Nephron (organoid): ENCODE data around the gene UTP4.

Experiments used
- H3K27ac Mint-ChIP-seq, 3 experiments: 2 replicates each; pipeline ENCODE4 v1.8.0; 2020; ENCODE audit warnings: mixed read lengths in 3 of 3, mild to moderate bottlenecking in 2 of 3, moderate library complexity in 1 of 3
- H3K27me3 Mint-ChIP-seq: 2 replicates; pipeline ENCODE4 v1.8.0; 2021; ENCODE audit warnings: low read depth, mild to moderate bottlenecking, moderate library complexity, mixed read lengths
- H3K36me3 Mint-ChIP-seq: 2 replicates; pipeline ENCODE4 v1.8.0; 2020; ENCODE audit warnings: low read depth, mixed read lengths
- H3K4me1 Mint-ChIP-seq: 2 replicates; pipeline ENCODE4 v1.8.0; 2020; ENCODE audit warnings: mixed read lengths
- H3K4me3 Mint-ChIP-seq, 3 experiments: 2 replicates each; pipeline ENCODE4 v1.8.0; 2020; ENCODE audit warnings: mild to moderate bottlenecking in 3 of 3, mixed read lengths in 3 of 3, moderate library complexity in 2 of 3
- H3K9me3 Mint-ChIP-seq: 2 replicates; pipeline ENCODE4 v1.8.0; 2020; ENCODE audit warnings: mixed read lengths
- CTCF ChIP-seq, 3 experiments: fragments of 200-600 bp; sonication (generic); IDR thresholded peaks; one replicate each; pipeline ENCODE4 v1.5.0; 2021; ENCODE audit warnings: antibody characterized with exemption in 3 of 3; ENCODE audit not compliant: unreplicated experiment in 3 of 3

The UTP4 gene

DNA sequence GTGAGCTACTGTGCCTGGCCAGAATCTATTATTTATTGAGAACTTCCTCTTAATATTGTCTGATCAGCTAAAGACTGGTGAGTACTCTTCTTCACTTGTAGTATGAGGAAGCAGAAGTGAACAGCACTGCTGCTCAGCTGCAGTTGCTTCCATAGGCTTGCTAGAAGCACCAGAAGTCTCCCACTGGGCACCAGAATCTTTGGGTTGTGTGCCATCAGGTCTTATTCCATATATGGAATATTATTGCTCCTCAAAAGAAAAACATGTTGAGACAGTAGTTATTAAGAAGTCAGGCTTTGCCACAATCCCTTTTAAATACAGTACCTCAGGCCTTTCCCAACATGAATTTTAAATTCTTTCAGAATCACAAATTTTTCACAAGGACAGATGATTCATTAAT is 71.7 kb downstream of the UTP4 start:
- H3K4me3 Mint-ChIP-seq: no peak overlapping the region
- peaks cover 34% of the 10 kb centered on the region for H3K4me1 Mint-ChIP-seq
- peak overlapping the region; percentile 42 to 57 (median 51) for H3K27ac Mint-ChIP-seq
- H3K9me3 Mint-ChIP-seq: no peaks in the 10 kb centered on the region
- TF ChIP-seq CTCF (IDR thresholded peaks at IDR 0.05; ENCODE audit: unreplicated experiment in 3 of 3): no peak
- H3K27me3 Mint-ChIP-seq: no peaks in the 10 kb centered on the region
- peaks cover 4% of the 10 kb centered on the region for H3K36me3 Mint-ChIP-seq

GRCh38 chr16:69209735-69210134 is 77.3 kb downstream of the UTP4 start:
- Mint-ChIP-seq H3K9me3 (no peaks in the 10 kb centered on the region), H3K4me3 (no peak overlapping the region)

GRCh38 chr16:69217433-69217832 is 85.0 kb downstream of the UTP4 start:
- no peak overlapping the region for H3K4me3 Mint-ChIP-seq
- TF ChIP-seq CTCF (IDR thresholded peaks at IDR 0.05; ENCODE audit: unreplicated experiment in 3 of 3): no peak
- no peaks in the 10 kb centered on the region for H3K36me3 Mint-ChIP-seq
- no peaks in the 10 kb centered on the region for H3K27me3 Mint-ChIP-seq
- peak overlapping the region in 2 of 3 experiments; percentile 37 to 42 for H3K27ac Mint-ChIP-seq
- peaks cover 8% of the 10 kb centered on the region for H3K4me1 Mint-ChIP-seq
- H3K9me3 Mint-ChIP-seq: no peaks in the 10 kb centered on the region

More at GRCh38 chr16:69209735-69210134, 77.3 kb downstream of the UTP4 start:
- Mint-ChIP-seq H3K27me3 (no peaks in the 10 kb centered on the region), H3K27ac (no peak overlapping the region), H3K36me3 (peaks cover 4% of the 10 kb centered on the region), H3K4me1 (peaks cover 5% of the 10 kb centered on the region)
- no peak for TF ChIP-seq CTCF (IDR thresholded peaks at IDR 0.05; ENCODE audit: unreplicated experiment in 3 of 3)
